Forelimb muscle (tissue), 1 donor: Measurements from ENCODE around the gene PCARE. TPM values are rescaled to one million over a fixed set of nuclear protein-coding genes. Genes with fewer than 3 reads are reported as not detected.

Source experiments
- DNase-seq: peaks from one replicate; pipeline ENCODE4 v3.0.0-alpha.2; 2013; ENCODE audit warnings: low read depth
- polyA plus RNA-seq: library from polyadenylated mRNA; unstranded; fragments of 120-200 nt; gene quantifications from one replicate; pipeline ENCODE4 v1.2.1, GENCODE V29; 2013; ENCODE audit not compliant: insufficient read length

The PCARE gene
- polyA plus RNA-seq, 1 donor: 0.25 TPM

DNA sequence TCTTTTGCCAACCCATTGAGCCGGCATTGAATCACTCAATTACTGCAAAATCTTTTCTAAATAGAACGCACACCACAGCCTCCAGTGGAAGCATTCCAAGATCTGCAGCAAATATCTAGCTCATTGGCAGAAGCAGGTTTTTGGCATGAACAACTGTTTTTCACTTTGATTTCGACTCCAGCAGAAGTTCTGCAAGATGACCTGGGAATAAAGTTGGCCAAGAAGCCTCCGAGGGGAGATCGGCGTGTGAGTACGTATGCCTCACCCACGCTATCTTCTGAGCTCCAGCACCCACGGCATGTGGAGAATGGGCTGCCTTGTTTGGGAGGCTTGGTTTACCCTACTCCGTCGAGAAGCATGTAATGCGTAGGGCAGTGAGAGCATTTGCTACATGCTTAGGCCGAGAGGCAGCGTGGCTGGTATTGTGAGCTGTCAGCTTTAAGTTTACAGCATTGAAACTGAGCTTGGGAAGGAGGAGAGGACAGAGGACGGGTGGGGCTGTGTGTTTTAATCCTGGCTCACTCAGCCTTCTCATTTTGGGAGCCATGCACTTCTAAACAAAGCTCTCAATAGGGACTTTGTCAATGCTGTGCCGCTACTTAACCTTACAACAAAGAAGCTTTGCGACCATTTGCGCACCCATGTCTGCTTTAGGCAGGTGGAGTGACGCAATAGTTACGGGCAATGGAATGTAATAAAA lies 10.5 kb downstream of the PCARE start:
- peak; percentile 25 for DNase-seq

DNA sequence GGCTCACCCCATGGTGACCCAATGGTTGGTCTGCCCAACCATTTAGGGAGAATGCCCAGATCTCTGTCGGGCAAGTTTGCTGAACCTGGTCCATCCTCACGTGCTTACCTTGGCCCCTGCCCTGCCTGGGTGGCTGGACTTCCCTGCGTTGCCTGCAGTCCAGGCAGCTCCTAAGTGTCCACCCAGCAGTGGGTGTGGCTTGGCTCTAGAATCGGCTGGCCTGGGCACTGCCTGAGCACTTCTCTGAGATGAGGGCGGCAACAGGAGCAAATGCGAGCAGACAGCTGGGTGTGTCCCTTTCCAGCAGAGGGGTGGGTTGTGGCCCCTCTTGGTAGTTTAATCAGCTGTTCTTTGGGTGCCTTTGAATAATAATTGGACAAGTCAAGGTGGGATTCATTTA lies 11.3 kb downstream of the PCARE start:
- DNase-seq: no peak

DNA sequence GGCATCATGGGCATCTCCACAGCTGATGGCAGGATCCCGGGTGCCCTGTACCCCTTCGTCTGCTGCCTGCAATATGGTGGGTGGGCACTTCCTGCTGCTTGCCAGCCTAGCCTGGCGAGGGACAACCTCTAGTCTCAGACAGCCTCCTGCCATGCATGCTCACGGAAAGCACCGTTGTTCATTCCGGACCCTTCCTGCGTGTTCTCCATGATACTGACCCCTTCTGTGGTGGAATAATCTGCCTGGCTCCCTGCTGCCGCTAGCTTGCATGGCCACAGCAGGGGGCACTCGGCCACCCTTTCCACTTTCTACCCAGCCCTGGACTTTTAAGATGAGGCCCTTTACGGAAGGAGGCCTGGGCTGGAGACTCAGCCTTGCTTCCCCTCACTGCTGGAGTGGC lies 12.0 kb downstream of the PCARE start:
- DNase-seq: no peak

- no peak for DNase-seq
These were observed 12.7 kb downstream of the PCARE start for GRCh38 chr2:29061616-29062015.

- no peak for DNase-seq
These were observed 13.1 kb downstream of the PCARE start for GRCh38 chr2:29061176-29061575.

DNA sequence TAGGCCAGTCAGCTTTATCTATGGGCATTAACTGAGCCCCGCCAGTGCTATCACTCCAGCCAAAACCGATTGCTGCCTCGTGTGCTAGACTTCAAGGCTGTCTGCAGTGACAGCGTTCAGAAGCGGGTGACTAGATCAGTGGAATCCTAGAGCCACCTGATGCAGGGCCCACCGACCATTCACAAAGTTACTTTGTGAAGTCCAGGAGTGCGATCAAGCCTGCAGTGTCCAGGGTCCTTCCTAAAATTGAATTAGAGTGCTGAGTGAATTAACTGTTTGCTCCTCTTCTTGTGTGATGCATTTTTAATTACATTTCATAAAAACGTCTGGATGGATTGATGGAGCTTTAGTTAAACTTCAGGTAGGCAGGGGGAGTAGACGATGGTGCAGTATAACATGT lies 13.9 kb downstream of the PCARE start:
- no peak for DNase-seq

DNA sequence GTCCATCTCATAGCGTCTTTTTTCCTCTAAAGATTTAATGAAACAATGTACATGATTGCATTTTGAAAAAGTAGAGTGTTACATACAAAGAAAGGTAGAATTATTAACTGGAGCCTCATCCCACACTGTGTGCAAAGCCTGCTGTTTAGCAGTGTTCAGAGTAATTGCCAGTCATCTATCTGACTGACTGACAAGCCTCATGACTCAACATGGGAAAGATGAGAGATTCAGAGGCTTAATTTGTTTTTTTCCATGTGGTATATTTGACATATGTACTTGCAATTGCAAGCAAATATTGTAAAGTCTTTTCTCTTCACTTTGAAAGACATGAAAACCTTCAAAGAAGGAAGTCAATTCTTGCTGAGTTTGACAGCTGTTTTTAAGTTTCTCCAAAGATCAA lies 14.7 kb downstream of the PCARE start:
- no peak for DNase-seq

DNA sequence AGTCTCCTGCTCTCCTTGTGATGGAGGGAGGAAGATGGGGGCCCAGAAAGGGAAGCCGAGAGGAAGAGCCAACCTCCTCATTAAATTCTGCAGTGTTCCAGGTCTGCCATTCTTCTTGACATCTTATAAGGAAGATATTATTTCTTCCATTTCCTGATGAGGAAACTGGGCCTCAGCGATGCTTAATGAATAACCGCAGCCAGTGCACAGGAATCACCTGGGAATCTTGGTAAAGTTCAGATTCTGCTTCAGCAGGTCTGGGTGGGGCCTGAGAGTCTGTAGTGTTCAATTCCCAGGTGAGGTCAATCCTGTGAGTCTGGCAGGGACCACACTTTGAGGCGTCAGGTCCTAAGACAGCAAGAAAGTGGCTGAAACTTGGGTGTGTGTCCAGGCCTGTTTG lies 17.3 kb downstream of the PCARE start:
- no peak for DNase-seq

DNA sequence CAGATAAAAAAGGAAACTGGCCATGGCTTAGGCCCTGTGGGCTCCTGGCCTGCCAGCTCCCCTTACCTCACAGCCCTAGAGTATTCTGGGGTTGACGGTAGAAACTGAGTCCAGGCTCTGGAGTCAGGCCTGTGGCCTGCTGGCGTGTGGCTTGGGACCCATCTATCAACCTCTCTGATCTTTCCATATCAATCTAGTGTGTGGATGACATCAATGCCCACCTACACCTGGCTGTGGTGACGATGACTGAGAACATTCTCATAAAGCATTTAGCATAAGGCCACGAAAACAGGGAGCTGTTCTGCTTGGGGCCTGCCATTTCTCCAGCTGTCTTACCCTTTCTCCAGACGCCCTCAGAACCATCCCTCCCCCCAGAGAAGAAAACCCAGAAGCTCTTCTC lies 17.9 kb downstream of the PCARE start:
- DNase-seq: no peak

GRCh38 chr2:29055601-29056000 lies 18.7 kb downstream of the PCARE start:
- DNase-seq: no peak

GRCh38 chr2:29054430-29054829 lies 19.9 kb downstream of the PCARE start:
- DNase-seq: no peak

DNA sequence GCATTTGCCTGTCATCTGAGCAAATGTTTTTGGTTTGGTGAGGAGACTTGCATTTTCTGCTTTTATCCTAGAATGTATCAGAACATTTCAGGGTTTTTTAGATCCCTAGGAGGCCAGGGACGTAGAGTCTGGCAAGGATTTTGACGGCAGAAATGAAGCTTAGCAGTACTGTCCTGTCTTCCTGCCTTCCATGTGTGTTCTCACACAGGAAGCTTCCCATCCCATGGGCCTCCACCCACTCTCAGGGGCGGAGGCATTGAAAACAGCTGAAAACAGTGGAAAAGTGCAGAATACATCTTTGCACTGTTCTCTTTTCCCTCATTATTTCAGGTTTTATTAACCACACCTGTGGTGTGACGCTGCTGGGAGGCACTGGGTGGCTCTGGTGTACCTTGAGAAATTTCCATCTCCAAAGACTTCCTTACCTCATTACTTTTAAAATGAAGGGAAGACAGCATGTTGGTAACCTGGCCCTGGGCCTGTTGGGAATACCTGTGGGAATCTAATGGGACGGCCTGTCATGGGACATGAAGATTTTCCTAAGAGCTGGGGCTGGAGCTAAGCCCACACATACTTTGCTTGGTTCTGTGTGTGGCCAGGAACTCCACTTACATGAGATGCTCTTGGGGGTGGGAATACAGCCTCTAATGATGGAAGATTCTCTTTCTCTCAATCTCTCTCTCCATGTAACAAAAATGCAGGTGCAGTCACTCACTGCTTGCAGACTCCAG lies 20.5 kb downstream of the PCARE start:
- no peak for DNase-seq

DNA sequence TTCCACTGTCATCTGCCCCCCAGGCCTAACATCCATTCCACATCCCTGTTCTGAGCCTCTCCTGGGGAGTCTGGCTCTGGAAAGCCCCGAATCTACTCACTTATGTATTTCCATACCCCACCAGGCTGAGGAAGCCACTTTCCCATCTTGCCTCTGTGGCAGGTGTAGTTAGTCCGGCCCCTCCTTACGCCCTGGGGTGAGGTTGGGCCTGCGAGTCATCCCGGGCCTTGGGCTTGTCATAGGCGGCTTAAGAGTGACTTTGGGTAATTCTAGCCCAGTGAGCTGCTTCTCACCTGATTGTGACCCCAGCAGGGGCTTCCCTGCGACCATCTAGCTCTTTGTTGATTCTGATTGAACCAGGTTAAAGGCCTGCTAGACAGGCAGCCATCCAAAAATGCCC lies 21.1 kb downstream of the PCARE start:
- no peak for DNase-seq

DNA sequence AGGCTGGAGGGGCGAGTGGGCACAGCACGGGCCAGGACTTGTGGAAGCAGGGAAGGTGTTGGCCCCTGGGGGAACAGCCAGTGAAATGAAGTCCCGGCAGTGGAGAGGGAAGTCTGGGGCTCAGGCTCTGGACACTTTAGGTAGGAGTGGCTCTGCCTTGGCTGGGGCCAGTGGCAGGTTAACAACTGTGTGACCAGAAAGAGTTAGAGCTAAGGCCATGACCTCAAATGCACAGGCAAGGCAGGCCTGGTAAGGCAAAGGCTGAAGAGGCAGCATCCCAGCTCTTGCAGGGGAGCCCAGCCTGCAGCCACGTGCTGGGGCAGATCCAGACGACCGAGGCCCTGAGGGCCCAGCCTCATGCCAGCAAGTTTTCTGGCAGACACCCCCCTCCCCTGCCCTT lies 21.5 kb downstream of the PCARE start:
- DNase-seq: no peak

GRCh38 chr2:29051730-29052129 lies 22.6 kb downstream of the PCARE start:
- no peak for DNase-seq

GRCh38 chr2:29050591-29050990 lies 23.7 kb downstream of the PCARE start:
- no peak for DNase-seq

GRCh38 chr2:29047083-29047845 lies 27.1 kb downstream of the PCARE start:
- DNase-seq: no peak

DNA sequence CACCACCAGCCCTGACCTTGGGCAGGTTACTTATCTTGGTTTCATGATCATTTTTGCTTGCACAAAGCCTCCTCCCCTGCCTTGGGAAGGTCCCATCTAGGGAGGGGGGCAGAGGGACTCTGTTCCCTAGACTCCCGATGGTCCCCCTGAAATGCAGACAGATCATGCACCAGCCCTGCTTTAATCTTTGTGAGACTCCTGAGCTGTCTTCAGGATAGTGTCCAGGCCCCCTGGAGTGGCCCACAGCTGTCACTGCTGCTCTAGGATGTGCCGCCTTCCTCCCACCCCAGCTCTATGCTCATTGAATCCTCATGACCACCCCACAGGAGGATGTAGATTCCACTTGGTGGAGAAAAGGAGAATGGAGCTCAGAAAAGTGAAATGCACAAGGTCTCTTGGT lies 28.0 kb downstream of the PCARE start:
- no peak for DNase-seq

DNA sequence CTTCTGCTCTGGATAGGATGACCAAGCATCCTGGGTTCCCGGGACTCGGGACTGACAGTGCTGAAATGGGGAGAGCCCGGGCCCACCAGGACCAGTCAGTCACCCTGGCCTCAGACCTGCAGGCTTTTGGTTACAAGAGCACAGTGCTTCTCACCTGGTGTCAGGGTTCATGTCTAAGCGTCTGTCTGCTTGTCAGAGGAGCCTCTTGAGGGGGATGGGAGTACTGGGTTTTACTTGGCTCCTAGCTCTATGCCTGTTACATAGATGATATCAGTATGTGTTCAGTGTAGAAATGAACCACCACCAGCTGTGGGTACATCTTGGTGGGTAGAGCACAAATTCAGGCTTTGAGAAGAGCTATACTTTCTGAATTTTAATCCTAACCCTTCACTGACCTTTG lies 29.9 kb downstream of the PCARE start:
- no peak for DNase-seq

DNA sequence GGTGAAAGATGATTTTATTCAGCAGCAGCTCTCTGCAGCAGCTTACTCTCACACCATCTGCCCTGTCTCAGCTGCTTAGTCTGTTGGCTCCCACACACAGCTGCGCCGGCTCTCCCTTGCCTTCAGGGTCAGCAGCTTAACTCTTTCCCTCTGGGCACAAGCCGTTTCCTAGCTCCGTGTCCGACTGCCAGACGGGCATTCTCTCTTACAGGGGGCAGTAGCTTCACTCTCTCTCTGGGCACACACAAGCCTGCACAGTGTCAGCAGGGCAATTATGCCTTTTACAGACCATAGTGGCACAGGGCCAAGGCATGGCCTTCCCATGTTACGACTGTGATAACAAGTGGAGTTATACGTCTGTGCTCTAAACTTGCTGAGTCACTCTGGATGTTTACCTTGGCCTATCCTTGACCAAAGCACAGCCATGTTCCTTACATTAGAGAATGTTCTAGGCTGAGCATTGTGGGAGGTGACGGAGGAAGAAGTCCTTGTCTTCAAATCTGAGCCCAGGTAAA lies 31.7 kb downstream of the PCARE start:
- peak; percentile 11 for DNase-seq

- no peak for DNase-seq
These were observed 33.1 kb downstream of the PCARE start for GRCh38 chr2:29041161-29041660.

DNA sequence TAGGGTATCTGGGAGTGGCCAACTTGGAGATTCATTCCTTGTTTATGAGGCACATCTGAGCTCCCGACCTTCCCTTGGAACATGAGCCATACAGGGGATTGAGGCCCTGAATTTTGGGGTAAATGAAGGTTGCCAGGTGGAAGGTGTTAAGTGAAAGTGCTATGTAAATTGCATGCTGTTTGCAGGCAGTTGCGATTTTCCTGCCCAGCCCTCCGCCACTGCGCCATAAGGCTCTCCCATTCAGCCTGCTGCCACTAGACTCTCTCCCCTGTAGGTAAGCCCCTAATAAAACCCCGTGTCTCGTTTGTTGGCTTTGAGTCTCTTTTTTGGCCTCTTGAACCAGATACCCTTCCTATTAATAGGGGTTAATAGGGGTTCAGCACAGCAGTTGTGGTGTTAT lies 33.8 kb downstream of the PCARE start:
- no peak for DNase-seq
